PFSK-1 (cell line): Measurements from ENCODE around the gene PUS3.

Source experiments
- FOXP2 ChIP-seq: optimal IDR thresholded peaks from 2 replicates; pipeline ENCODE3; 2011; ENCODE audit warnings: borderline replicate concordance, control low read depth, inconsistent platforms; ENCODE audit not compliant: insufficient read depth; ENCODE audit errors: extremely low read length, extremely low read depth
- POLR2AphosphoS5 ChIP-seq: IDR thresholded peaks from 2 replicates; pipeline ENCODE4 v1.6.1; 2012; ENCODE audit warnings: low read depth, mild to moderate bottlenecking, control low read depth, low read length, moderate library complexity
- SIN3A ChIP-seq: IDR thresholded peaks from 2 replicates; pipeline ENCODE4 v1.6.1; 2012; ENCODE audit warnings: mild to moderate bottlenecking, low read length, moderate library complexity, borderline replicate concordance; ENCODE audit not compliant: insufficient read depth
- TAF1 ChIP-seq: IDR thresholded peaks from 2 replicates; pipeline ENCODE4 v1.6.1; 2012; ENCODE audit warnings: low read length, control low read depth, borderline replicate concordance; ENCODE audit not compliant: insufficient read depth
- TF ChIP-seq, protein P1 (sequence below), 2 experiments: IDR thresholded peaks; 2 replicates each; pipeline versions ENCODE4 v1.6.1 to v1.8.0; 2011 to 2012; ENCODE audit warnings: low read depth in 2 of 2, low read length in 2 of 2, control low read depth in 1 of 2, inconsistent platforms in 1 of 2, mild to moderate bottlenecking in 1 of 2, moderate library complexity in 1 of 2; ENCODE audit not compliant: insufficient read depth in 1 of 2

DNA sequence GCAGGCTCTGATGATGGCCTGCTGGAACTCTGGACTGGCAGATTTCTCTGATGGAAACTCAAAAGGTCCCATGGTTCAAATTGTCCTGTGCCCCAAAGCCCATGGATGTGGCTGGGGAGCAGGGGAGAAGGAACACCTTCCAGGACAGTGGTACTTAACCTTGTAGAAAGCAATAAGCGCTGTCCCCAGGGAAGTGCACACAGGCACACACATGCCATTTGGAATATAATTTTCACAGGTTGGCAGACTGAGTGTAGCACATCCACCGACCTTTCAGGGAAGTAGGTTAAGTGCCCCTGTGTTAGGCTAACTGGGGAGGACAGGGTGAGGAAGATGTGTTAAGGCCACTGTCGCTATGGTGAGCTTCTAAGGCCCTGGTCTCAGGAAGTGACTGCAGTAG is 19.1 kb upstream of the PUS3 start:
- no peak for TF ChIP-seq POLR2AphosphoS5
- TF ChIP-seq, protein P1, sequence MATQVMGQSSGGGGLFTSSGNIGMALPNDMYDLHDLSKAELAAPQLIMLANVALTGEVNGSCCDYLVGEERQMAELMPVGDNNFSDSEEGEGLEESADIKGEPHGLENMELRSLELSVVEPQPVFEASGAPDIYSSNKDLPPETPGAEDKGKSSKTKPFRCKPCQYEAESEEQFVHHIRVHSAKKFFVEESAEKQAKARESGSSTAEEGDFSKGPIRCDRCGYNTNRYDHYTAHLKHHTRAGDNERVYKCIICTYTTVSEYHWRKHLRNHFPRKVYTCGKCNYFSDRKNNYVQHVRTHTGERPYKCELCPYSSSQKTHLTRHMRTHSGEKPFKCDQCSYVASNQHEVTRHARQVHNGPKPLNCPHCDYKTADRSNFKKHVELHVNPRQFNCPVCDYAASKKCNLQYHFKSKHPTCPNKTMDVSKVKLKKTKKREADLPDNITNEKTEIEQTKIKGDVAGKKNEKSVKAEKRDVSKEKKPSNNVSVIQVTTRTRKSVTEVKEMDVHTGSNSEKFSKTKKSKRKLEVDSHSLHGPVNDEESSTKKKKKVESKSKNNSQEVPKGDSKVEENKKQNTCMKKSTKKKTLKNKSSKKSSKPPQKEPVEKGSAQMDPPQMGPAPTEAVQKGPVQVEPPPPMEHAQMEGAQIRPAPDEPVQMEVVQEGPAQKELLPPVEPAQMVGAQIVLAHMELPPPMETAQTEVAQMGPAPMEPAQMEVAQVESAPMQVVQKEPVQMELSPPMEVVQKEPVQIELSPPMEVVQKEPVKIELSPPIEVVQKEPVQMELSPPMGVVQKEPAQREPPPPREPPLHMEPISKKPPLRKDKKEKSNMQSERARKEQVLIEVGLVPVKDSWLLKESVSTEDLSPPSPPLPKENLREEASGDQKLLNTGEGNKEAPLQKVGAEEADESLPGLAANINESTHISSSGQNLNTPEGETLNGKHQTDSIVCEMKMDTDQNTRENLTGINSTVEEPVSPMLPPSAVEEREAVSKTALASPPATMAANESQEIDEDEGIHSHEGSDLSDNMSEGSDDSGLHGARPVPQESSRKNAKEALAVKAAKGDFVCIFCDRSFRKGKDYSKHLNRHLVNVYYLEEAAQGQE (IDR thresholded peaks at IDR 0.05; ENCODE audit: insufficient read depth in 1 of 2, low read depth in 2 of 2, low read length in 2 of 2): no peak
- no peak for TF ChIP-seq SIN3A
- no peak for TF ChIP-seq TAF1
- no peak for TF ChIP-seq FOXP2
